HepG2 (cell line): ENCODE results near the gene TMOD2. TPM values are rescaled to one million over a fixed set of nuclear protein-coding genes. Genes with fewer than 3 reads are reported as not detected.

Source experiments
- ATAC-seq: fragments of 200-7000 bp; cut with Tn5 transposase; 3 replicates; pipeline ENCODE4 v1.9.1; 2020; ENCODE audit warnings: mild to moderate bottlenecking, moderate library complexity
- BruUV-seq: library from RNA; stranded (reverse); fragments of 400-500 nt; replicated peaks from 2 replicates; lab custom pipeline; 2021; lab: Mats Ljungman, UMichigan
- CTCF ChIA-PET: fragments of 300-600 bp; formaldehyde crosslinking; extraction: SDS; loops from one replicate; lab custom pipeline; 2021; ENCODE audit warnings: low total read pairs, inconsistent platforms, low intra/inter-chr PET ratio; lab: Yijun Ruan, JAX
- POLR2A ChIA-PET: fragments of 350-600 bp; sonication (Branson Sonifier 250); formaldehyde crosslinking; loops from one replicate; lab custom pipeline; 2020; ENCODE audit warnings: antibody characterized with exemption, inconsistent platforms; lab: Yijun Ruan, JAX
- DNase-seq: peaks from one replicate; pipeline ENCODE4 v3.0.0-alpha.2; 2015; ENCODE audit warnings: low spot score
- FAIRE-seq: peaks from 3 replicates; lab custom pipeline; 2011; peaks lifted over from hg19 to GRCh38; lab: Jason Lieb, UNC
- H2AFZ ChIP-seq: one replicate; pipeline ENCODE4 v1.6.1; 2011; ENCODE audit warnings: low read length, inconsistent platforms
- H3K27ac ChIP-seq: fragments of 300-600 bp; 3 replicates; pipeline ENCODE4 v1.8.0; 2011; ENCODE audit warnings: mixed run types, mild to moderate bottlenecking, mixed read lengths, low read length, inconsistent platforms; ENCODE audit not compliant: insufficient read depth; ENCODE audit errors: extremely low read length
- H3K27me3 ChIP-seq, 2 experiments: fragments of 200-600 bp in 1 of 2; 2 replicates in 1 of 2; 3 replicates in 1 of 2; pipeline versions ENCODE4 v1.6.0 to v1.8.0; 2011; ENCODE audit warnings: low read length in 2 of 2, mild to moderate bottlenecking in 2 of 2, moderate library complexity in 2 of 2, inconsistent platforms in 1 of 2; ENCODE audit not compliant: insufficient read depth in 2 of 2, control insufficient read depth in 1 of 2
- H3K36me3 ChIP-seq, 2 experiments: fragments of 200-600 bp in 1 of 2; replicated peaks in 1 of 2; 2 replicates in 1 of 2; 3 replicates in 1 of 2; pipeline versions ENCODE4 v1.5.1 to v1.8.0; 2011; ENCODE audit warnings: low read length in 2 of 2, inconsistent platforms in 1 of 2; ENCODE audit not compliant: insufficient read depth in 2 of 2, control insufficient read depth in 1 of 2
- H3K4me1 ChIP-seq: 2 replicates; pipeline ENCODE4 v1.5.1; 2012; ENCODE audit warnings: low read length, inconsistent platforms; ENCODE audit not compliant: insufficient read depth
- H3K4me2 ChIP-seq: 2 replicates; pipeline ENCODE4 v1.6.0; 2011; ENCODE audit warnings: low read depth, low read length, inconsistent platforms
- H3K4me3 ChIP-seq, 3 experiments: fragments of 200-600 bp in 1 of 3; sonication (generic), shearing (Covaris generic) in 1 of 3; replicated peaks in 1 of 3; 2 replicates each; pipeline ENCODE4 v1.5.1; 2011 to 2016; ENCODE audit warnings: low read length in 3 of 3, inconsistent platforms in 2 of 3, low read depth in 2 of 3, mild to moderate bottlenecking in 2 of 3, control low read depth in 1 of 3, mixed read lengths in 1 of 3; ENCODE audit not compliant: insufficient read depth in 1 of 3
- H3K79me2 ChIP-seq: one replicate; pipeline ENCODE4 v1.6.1; 2011; ENCODE audit warnings: low read length, inconsistent platforms; ENCODE audit not compliant: insufficient read depth
- H3K9ac ChIP-seq: 2 replicates; pipeline ENCODE4 v1.6.0; 2011; ENCODE audit warnings: mild to moderate bottlenecking, low read depth, low read length, inconsistent platforms; ENCODE audit not compliant: insufficient read depth
- H3K9me3 ChIP-seq: 2 replicates; pipeline ENCODE4 v1.5.1; 2012; ENCODE audit warnings: mild to moderate bottlenecking, low read length
- H4K20me1 ChIP-seq: 2 replicates; pipeline ENCODE4 v1.6.0; 2011; ENCODE audit warnings: inconsistent platforms, mild to moderate bottlenecking, low read length, moderate library complexity; ENCODE audit not compliant: insufficient read depth
- EZH2 ChIP-seq: conservative IDR thresholded peaks from 2 replicates; pipeline ENCODE4 v1.6.1; 2012; ENCODE audit warnings: mild to moderate bottlenecking, low read depth, low read length, moderate library complexity
- GATAD1 ChIP-seq: IDR thresholded peaks from 2 replicates; pipeline ENCODE4 v1.6.1; 2016; ENCODE audit warnings: missing genetic modification reagents, missing compliant biosample characterization
- HDAC6 ChIP-seq: fragments of 200-600 bp; sonication (generic); IDR thresholded peaks from 2 replicates; pipeline ENCODE4 v1.7.0; 2017; ENCODE audit warnings: mild to moderate bottlenecking, antibody characterized with exemption, low read length, low read depth
- ISX ChIP-seq: sonication (generic); formaldehyde crosslinking; conservative IDR thresholded peaks from 2 replicates; pipeline ENCODE4 v1.5.0; 2020; ENCODE audit warnings: missing genetic modification reagents
- NONO ChIP-seq, 2 experiments: fragments of 450-650 bp in 1 of 2; sonication (generic) in 1 of 2; formaldehyde crosslinking in 1 of 2; IDR thresholded peaks in 1 of 2; conservative IDR thresholded peaks in 1 of 2; 2 replicates each; pipeline versions ENCODE4 v1.6.1 to v1.8.0; 2017 to 2022; ENCODE audit warnings: mild to moderate bottlenecking in 1 of 2, missing genetic modification reagents in 1 of 2, moderate library complexity in 1 of 2
- RARG ChIP-seq: sonication (generic); formaldehyde crosslinking; IDR thresholded peaks from 2 replicates; pipeline ENCODE4 v1.4.0; 2020; ENCODE audit warnings: low read depth, mild to moderate bottlenecking, missing genetic modification reagents
- SNRNP70 ChIP-seq: fragments of 200-400 bp; formaldehyde crosslinking; IDR thresholded peaks from 2 replicates; pipeline ENCODE4 v1.6.1; 2017; ENCODE audit warnings: mild to moderate bottlenecking, low read depth, low read length, moderate library complexity
- YEATS4 ChIP-seq: sonication (generic); formaldehyde crosslinking; IDR thresholded peaks from 2 replicates; pipeline ENCODE4 v1.4.0; 2020; ENCODE audit warnings: missing genetic modification reagents, borderline replicate concordance
- ZNF281 ChIP-seq: sonication (generic); formaldehyde crosslinking; IDR thresholded peaks from 2 replicates; pipeline ENCODE4 v1.4.0; 2020; ENCODE audit warnings: missing genetic modification reagents, borderline replicate concordance
- WGBS: methylation state at CpG from one replicate; pipeline ENCODE4 v1.1.6; 2017; ENCODE audit warnings: low lambda C conversion rate; 5-methylcytosine and 5-hydroxymethylcytosine counted together
- in situ Hi-C: cut with HindIII; loops from 2 replicates; pipeline ENCODE4 v1.10.0; 2017; ENCODE audit warnings: low pct_unique_long_range_greater_than_20kb; ENCODE audit not compliant: extremely low pct_ligation_motif_present
- intact Hi-C: fragments of 100-400 bp; cut with micrococcal nuclease; formaldehyde crosslinking; loops from one replicate; pipeline ENCODE4 v1.10.0; 2022; ENCODE audit not compliant: unreplicated experiment
- polyA plus RNA-seq, 8 experiments: library from polyadenylated mRNA; depleted of rRNA in 3 of 8; stranded (reverse) in 7 of 8; unstranded in 1 of 8; fragments of >200 nt; fragmentation: Illumina TruSeq in 4 of 8; extraction: Trizol in 4 of 8; gene quantifications; 2 replicates each; pipeline versions ENCODE4 v1.2.1 to v1.2.3, GENCODE V29; 2011 to 2016; ENCODE audit warnings: low read depth in 4 of 8, missing spikeins in 1 of 8, mixed read lengths in 1 of 8; ENCODE audit not compliant: insufficient read depth in 1 of 8
- total RNA-seq, 5 experiments: library from RNA; depleted of rRNA; stranded (reverse); fragments of >200 nt; fragmentation: Illumina TruSeq; extraction: Trizol; gene quantifications; 2 replicates each; pipeline ENCODE4 v1.2.3, GENCODE V29; 2016; ENCODE audit warnings: low read depth in 1 of 5

The TMOD2 gene
- total and polyA plus RNA-seq, 2 of the 13 experiments (the other 11 are each of a cell fraction or from before 2014, with no cell fraction given), result 0.01 to 0.02 TPM

DNA sequence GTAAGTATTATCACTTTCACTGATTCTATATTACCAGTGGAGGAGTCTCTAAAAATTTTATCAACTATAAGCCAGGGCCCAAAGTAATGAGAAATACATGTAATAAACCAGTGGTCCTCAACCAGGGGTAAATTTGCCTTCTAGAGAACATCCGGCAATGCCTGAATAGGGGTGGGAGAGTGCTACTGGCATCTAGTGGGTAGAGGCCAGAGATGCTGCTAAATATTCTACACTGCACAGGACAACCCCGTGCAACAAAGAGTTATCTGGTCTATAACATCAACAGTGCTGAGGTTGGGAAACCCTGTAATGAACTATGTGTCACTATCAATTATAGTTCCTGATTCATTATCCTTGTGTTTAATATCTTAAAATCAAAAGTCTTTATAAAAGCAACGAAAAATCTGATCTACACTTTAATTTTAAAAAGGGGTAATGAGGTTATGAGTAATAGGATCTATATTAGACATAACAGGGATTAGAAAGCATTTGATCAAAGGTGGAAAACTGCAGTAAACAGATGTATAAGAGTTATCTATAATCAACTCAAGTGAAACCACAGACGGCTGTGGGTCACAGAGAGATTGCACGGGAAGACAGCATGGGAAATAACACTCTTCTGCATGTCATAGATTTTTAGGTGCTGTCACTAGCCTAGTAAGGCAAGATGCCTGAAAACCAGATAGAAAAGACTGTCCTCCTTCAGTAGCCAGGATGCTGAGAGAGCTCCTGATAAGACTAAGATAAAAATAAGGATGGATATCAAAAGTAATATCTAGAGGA lies 16.0 kb upstream of the TMOD2 start:
- CTCF ChIA-PET, result no interaction called here
- no peak overlapping the region for H2AFZ ChIP-seq
- H3K9ac ChIP-seq, result no peak overlapping the region
- intact Hi-C loops (no loop called here), in situ Hi-C loops (no loop called here)
- H3K79me2 ChIP-seq, result no peaks in the 10 kb centered on the region
- TF ChIP-seq RARG (no peak), YEATS4 (CRISPR knock-in tag) (no peak), GATAD1 (CRISPR knock-in tag) (no peak), HDAC6 (no peak), SNRNP70 (no peak), EZH2 (no peak), ZNF281 (CRISPR knock-in tag) (no peak), ISX (CRISPR knock-in tag) (no peak), NONO (IDR thresholded peaks at IDR 0.05) (no peak), NONO (CRISPR knock-in tag; conservative IDR thresholded peaks at IDR 0.05) (no peak)
- H3K27ac ChIP-seq, result no peak overlapping the region
- no peaks in the 10 kb centered on the region for H3K9me3 ChIP-seq
- POLR2A ChIA-PET, result no interaction called here
- BruUV-seq, result no TSS peak
- H3K27me3 ChIP-seq, result peaks cover 0 to 43% of the 10 kb centered on the region in 2 experiments; a peak in 3 of 5 replicates
- ATAC-seq (no peak), FAIRE-seq (no peak), DNase-seq (no peak)
- no peak overlapping the region for H3K4me2 ChIP-seq
- H3K4me1 ChIP-seq, result no peaks in the 10 kb centered on the region
- H3K4me3 ChIP-seq, result no peak overlapping the region
- H4K20me1 ChIP-seq, result no peaks in the 10 kb centered on the region
- no peaks in the 10 kb centered on the region for H3K36me3 ChIP-seq
- WGBS, result 50% methylated on average over 5 of the region's 5 CpGs
